HCT116 (cell line): ENCODE measurements around the gene SH3BGR. TPM values are rescaled to one million over a fixed set of nuclear protein-coding genes. Genes with fewer than 3 reads are reported as not detected.

Experiments used
- ATAC-seq: fragments of 200-7000 bp; cut with Tn5 transposase; 2 replicates; pipeline ENCODE4 v1.9.1; 2020; ENCODE audit warnings: mild to moderate bottlenecking, moderate library complexity
- BruUV-seq: library from RNA; stranded (reverse); fragments of 400-500 nt; replicated peaks from 2 replicates; lab custom pipeline; 2021; lab: Mats Ljungman, UMichigan
- CTCF ChIA-PET: fragments of 300-600 bp; sonication (Branson Sonifier 250); formaldehyde crosslinking; loops from one replicate; lab custom pipeline; 2021; ENCODE audit warnings: antibody characterized with exemption; lab: Charles Lee
- POLR2A ChIA-PET: fragments of 300-600, 350-600 bp; sonication (Branson Sonifier 250); formaldehyde crosslinking; loops from one replicate; lab custom pipeline; 2021; ENCODE audit warnings: antibody characterized with exemption; lab: Charles Lee
- RAD21 ChIA-PET, 2 experiments: fragments of 300-600 bp; sonication (Branson Sonifier 250); formaldehyde crosslinking; loops; one replicate each; lab custom pipeline; 2023; ENCODE audit warnings: low total read pairs in 2 of 2; ENCODE audit not compliant: uncharacterized antibody in 2 of 2, unreplicated experiment in 2 of 2, low non-redundant PET in 1 of 2; lab: Charles Lee
- DNase-seq: peaks from one replicate; pipeline ENCODE4 v3.0.0-alpha.2; 2010; ENCODE audit warnings: low read depth, low spot score
- H2AFZ ChIP-seq: fragments of 200-600 bp; shearing (Covaris generic), sonication (generic); 2 replicates; pipeline ENCODE4 v1.6.1; 2017; ENCODE audit warnings: low read depth, mixed run types, mixed read lengths, antibody characterized with exemption, low read length; ENCODE audit not compliant: poor library complexity, severe bottlenecking
- H3K27ac ChIP-seq: 2 replicates; pipeline ENCODE4 v1.5.1; 2012; ENCODE audit warnings: low read depth, low read length
- H3K27me3 ChIP-seq: fragments of 200-600 bp; sonication (generic); 2 replicates; pipeline ENCODE4 v1.6.1; 2016; ENCODE audit warnings: mixed run types, low read length, mixed read lengths; ENCODE audit not compliant: insufficient read depth
- H3K36me3 ChIP-seq, 2 experiments: fragments of 200-500 bp in 1 of 2; fragments of 200-600 bp in 1 of 2; sonication (Bioruptor generic) in 1 of 2; sonication (generic) in 1 of 2; 2 replicates each; pipeline versions ENCODE4 v1.5.1 to v1.6.1; 2014 to 2016; ENCODE audit warnings: low read length in 2 of 2, inconsistent platforms in 1 of 2, mixed read lengths in 1 of 2, mixed run types in 1 of 2; ENCODE audit not compliant: insufficient read depth in 2 of 2, control insufficient read depth in 1 of 2
- H3K4me1 ChIP-seq, 2 experiments: fragments of 200-600 bp in 1 of 2; sonication (generic) in 1 of 2; 2 replicates each; pipeline versions ENCODE4 v1.5.1 to v1.6.1; 2012 to 2017; ENCODE audit warnings: low read length in 2 of 2, inconsistent platforms in 1 of 2, mild to moderate bottlenecking in 1 of 2, mixed read lengths in 1 of 2, mixed run types in 1 of 2, moderate library complexity in 1 of 2; ENCODE audit not compliant: insufficient read depth in 2 of 2, control insufficient read depth in 1 of 2
- H3K4me2 ChIP-seq: fragments of 200-600 bp; sonication (generic); 2 replicates; pipeline ENCODE4 v1.6.1; 2017; ENCODE audit warnings: mixed run types, low read length, mixed read lengths
- H3K4me3 ChIP-seq, 2 experiments: fragments of 200-600 bp in 1 of 2; sonication (generic) in 1 of 2; replicated peaks in 1 of 2; 2 replicates each; pipeline ENCODE4 v1.5.1; 2011 to 2016; ENCODE audit warnings: low read length in 2 of 2, control low read depth in 1 of 2, low read depth in 1 of 2, mild to moderate bottlenecking in 1 of 2, mixed read lengths in 1 of 2, mixed run types in 1 of 2
- H3K79me2 ChIP-seq: fragments of 200-600 bp; sonication (generic); 2 replicates; pipeline ENCODE4 v1.6.1; 2017; ENCODE audit warnings: mild to moderate bottlenecking, mixed run types, low read length, moderate library complexity, mixed read lengths; ENCODE audit not compliant: insufficient read depth
- H3K9ac ChIP-seq: fragments of 200-600 bp; sonication (generic); 2 replicates; pipeline ENCODE4 v1.6.1; 2016; ENCODE audit warnings: low read length, mixed read lengths
- H3K9me2 ChIP-seq: fragments of 200-600 bp; sonication (generic), shearing (Covaris generic); 2 replicates; pipeline ENCODE4 v1.6.1; 2017; ENCODE audit warnings: mixed run types, mild to moderate bottlenecking, moderate library complexity; ENCODE audit not compliant: insufficient read depth
- H3K9me3 ChIP-seq, 2 experiments: fragments of 200-500 bp in 1 of 2; fragments of 200-600 bp in 1 of 2; sonication (Bioruptor generic) in 1 of 2; sonication (generic) in 1 of 2; 2 replicates each; pipeline ENCODE4 v1.6.1; 2014 to 2017; ENCODE audit warnings: low read length in 2 of 2, mixed read lengths in 2 of 2, inconsistent platforms in 1 of 2, low read depth in 1 of 2, mild to moderate bottlenecking in 1 of 2, mixed run types in 1 of 2, moderate library complexity in 1 of 2; ENCODE audit not compliant: control insufficient read depth in 1 of 2, insufficient read depth in 1 of 2
- H4K20me1 ChIP-seq: fragments of 200-600 bp; sonication (generic), shearing (Covaris generic); 2 replicates; pipeline ENCODE4 v1.6.1; 2017; ENCODE audit warnings: mixed run types, mild to moderate bottlenecking, moderate library complexity; ENCODE audit not compliant: insufficient read depth
- CTCF ChIP-seq, 3 experiments: fragments of 200-600 bp in 1 of 3; sonication (generic) in 1 of 3; IDR thresholded peaks in 2 of 3; conservative IDR thresholded peaks in 1 of 3; 2 replicates each; pipeline ENCODE4 v1.5.1; 2012 to 2017; ENCODE audit warnings: low read depth in 2 of 3, low read length in 2 of 3, antibody characterized with exemption in 1 of 3, borderline replicate concordance in 1 of 3, control low read depth in 1 of 3, mild to moderate bottlenecking in 1 of 3, mixed read lengths in 1 of 3, mixed run types in 1 of 3, moderate library complexity in 1 of 3; ENCODE audit not compliant: insufficient read depth in 1 of 3
- ELF1 ChIP-seq: IDR thresholded peaks from 2 replicates; pipeline ENCODE4 v1.6.1; 2012; ENCODE audit warnings: low read depth, borderline replicate concordance
- EZH2 ChIP-seq: fragments of 200-600 bp; sonication (generic); IDR thresholded peaks from 2 replicates; pipeline ENCODE4 v1.6.1; 2017; ENCODE audit warnings: antibody characterized with exemption, mixed run types
- EZH2phosphoT487 ChIP-seq: fragments of 200-600 bp; IDR thresholded peaks from 2 replicates; pipeline ENCODE4 v1.6.1; 2018; ENCODE audit warnings: antibody characterized with exemption, borderline replicate concordance
- FOSL1 ChIP-seq: IDR thresholded peaks from 2 replicates; pipeline ENCODE4 v1.6.1; 2012; ENCODE audit warnings: low read depth
- JUND ChIP-seq: IDR thresholded peaks from 2 replicates; pipeline ENCODE4 v1.6.1; 2012
- MAX ChIP-seq: IDR thresholded peaks from 2 replicates; pipeline ENCODE4 v1.6.1; 2012
- RAD21 ChIP-seq: IDR thresholded peaks from 2 replicates; pipeline ENCODE4 v1.6.1; 2012; ENCODE audit warnings: low read depth, mild to moderate bottlenecking
- SIN3A ChIP-seq: IDR thresholded peaks from 2 replicates; pipeline ENCODE4 v1.6.1; 2012; ENCODE audit warnings: low read depth
- SP1 ChIP-seq: IDR thresholded peaks from 2 replicates; pipeline ENCODE4 v1.6.1; 2012; ENCODE audit warnings: low read depth
- SRF ChIP-seq: IDR thresholded peaks from 2 replicates; pipeline ENCODE4 v1.6.1; 2012; ENCODE audit warnings: low read depth
- YY1 ChIP-seq: IDR thresholded peaks from 2 replicates; pipeline ENCODE4 v1.6.1; 2011; ENCODE audit warnings: low read length, low read depth, moderate library complexity, mild to moderate bottlenecking; ENCODE audit not compliant: insufficient replicate concordance; ENCODE audit errors: extremely low read depth
- ZNF274 ChIP-seq: fragments of 200-500 bp; sonication (Bioruptor generic); IDR thresholded peaks from 2 replicates; pipeline ENCODE4 v1.6.1; 2014; ENCODE audit warnings: mild to moderate bottlenecking, low read depth, low read length, inconsistent platforms
- intact Hi-C: fragments of 100-400 bp; cut with micrococcal nuclease; formaldehyde crosslinking; loops from 2 replicates; pipeline ENCODE4 v1.10.0; 2022
- total RNA-seq: library from RNA; stranded (reverse); gene quantifications from one replicate; pipeline ENCODE4 v1.2.1, GENCODE V29; 2021; ENCODE audit not compliant: unreplicated experiment
- TF ChIP-seq, protein P1 (sequence below): IDR thresholded peaks from 2 replicates; pipeline ENCODE4 v1.6.1; 2012; ENCODE audit warnings: low read depth

The SH3BGR gene
- total RNA-seq, 1 experiment from 2014 or later = 4.8 TPM

DNA sequence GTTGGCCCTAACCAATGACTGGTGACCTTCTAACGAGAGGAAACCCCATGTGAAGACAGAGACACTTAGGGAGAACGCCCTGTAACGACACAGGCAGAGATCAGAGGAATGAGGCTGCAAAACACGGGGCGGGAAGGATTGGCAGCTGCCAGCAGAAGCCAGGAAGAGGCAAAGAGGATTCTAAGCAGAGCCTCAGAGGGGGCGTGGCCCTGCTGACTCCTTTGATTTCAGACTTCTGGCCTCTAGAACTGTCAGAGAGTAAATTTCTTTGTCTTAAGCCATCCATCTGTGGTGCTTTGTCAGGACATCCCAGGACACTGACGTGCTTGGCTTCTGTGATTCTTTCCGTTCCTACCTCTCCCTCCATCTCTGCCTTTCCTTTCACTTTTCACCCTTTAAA, 79.3 kb downstream of the SH3BGR start:
- RAD21 ChIA-PET = no interaction called here
- POLR2A ChIA-PET = no interaction called here
- Histone ChIP-seq H3K27me3 (no peaks in the 10 kb centered on the region; the same call in 1 of the 2 replicates), H3K4me2 (no peak overlapping the region), H3K36me3 (no peaks in the 10 kb centered on the region), H3K27ac (no peak overlapping the region), H2AFZ (no peak overlapping the region), H3K79me2 (no peaks in the 10 kb centered on the region), H3K4me1 (no peaks in the 10 kb centered on the region), H3K9me2 (no peaks in the 10 kb centered on the region), H3K4me3 (no peak overlapping the region), H3K9ac (no peak overlapping the region), H4K20me1 (no peaks in the 10 kb centered on the region), H3K9me3 (no peaks in the 10 kb centered on the region)
- no peak for ATAC-seq
- TF ChIP-seq ELF1 (no peak), SRF (no peak), SP1 (no peak), SIN3A (no peak), MAX (no peak), EZH2phosphoT487 (no peak), JUND (no peak), FOSL1 (no peak)
- no peak for DNase-seq
- intact Hi-C loops = no loop called here
- BruUV-seq = no TSS peak
- CTCF ChIA-PET = interaction anchor here (1.4 kb wide), 1 partner anchor 13 kb away, joined by 4 read pairs; no protein-coding TSS in a partner anchor

DNA sequence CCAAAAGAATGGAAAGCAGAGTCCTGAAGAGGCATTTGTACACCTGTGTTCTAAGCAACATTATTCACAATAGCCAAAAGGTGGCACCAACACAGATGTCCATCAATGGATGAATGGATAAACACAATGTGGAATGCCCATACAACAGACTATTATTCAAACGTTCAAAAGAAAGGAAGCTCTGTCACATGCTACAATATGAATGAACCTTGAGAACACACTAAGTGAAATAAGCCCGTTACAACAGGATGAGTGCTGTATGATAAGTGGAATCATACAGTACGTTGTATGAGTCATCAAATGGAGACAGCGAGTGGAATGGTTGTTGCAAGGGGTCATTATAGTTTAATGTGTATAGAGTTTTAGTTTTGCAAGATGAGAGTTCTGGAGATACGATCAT, 80.1 kb downstream of the SH3BGR start:
- intact Hi-C loops = no loop called here
- POLR2A ChIA-PET = no interaction called here
- RAD21 ChIA-PET = no interaction called here
- DNase-seq = peak; percentile 7
- no peaks in the 10 kb centered on the region for H4K20me1 ChIP-seq
- H3K4me2 ChIP-seq = no peak overlapping the region
- no peaks in the 10 kb centered on the region for H3K4me1 ChIP-seq
- no peak overlapping the region for H3K27ac ChIP-seq
- H3K9me2 ChIP-seq = no peaks in the 10 kb centered on the region
- no peaks in the 10 kb centered on the region for H3K79me2 ChIP-seq
- H3K4me3 ChIP-seq = no peak overlapping the region
- peak; percentile 24; the same call in 1 of the 2 replicates for TF ChIP-seq RAD21
- TF ChIP-seq YY1 = no peak
- TF ChIP-seq EZH2 = no peak
- TF ChIP-seq SP1 = no peak
- no peak for TF ChIP-seq FOSL1
- TF ChIP-seq, protein P1, sequence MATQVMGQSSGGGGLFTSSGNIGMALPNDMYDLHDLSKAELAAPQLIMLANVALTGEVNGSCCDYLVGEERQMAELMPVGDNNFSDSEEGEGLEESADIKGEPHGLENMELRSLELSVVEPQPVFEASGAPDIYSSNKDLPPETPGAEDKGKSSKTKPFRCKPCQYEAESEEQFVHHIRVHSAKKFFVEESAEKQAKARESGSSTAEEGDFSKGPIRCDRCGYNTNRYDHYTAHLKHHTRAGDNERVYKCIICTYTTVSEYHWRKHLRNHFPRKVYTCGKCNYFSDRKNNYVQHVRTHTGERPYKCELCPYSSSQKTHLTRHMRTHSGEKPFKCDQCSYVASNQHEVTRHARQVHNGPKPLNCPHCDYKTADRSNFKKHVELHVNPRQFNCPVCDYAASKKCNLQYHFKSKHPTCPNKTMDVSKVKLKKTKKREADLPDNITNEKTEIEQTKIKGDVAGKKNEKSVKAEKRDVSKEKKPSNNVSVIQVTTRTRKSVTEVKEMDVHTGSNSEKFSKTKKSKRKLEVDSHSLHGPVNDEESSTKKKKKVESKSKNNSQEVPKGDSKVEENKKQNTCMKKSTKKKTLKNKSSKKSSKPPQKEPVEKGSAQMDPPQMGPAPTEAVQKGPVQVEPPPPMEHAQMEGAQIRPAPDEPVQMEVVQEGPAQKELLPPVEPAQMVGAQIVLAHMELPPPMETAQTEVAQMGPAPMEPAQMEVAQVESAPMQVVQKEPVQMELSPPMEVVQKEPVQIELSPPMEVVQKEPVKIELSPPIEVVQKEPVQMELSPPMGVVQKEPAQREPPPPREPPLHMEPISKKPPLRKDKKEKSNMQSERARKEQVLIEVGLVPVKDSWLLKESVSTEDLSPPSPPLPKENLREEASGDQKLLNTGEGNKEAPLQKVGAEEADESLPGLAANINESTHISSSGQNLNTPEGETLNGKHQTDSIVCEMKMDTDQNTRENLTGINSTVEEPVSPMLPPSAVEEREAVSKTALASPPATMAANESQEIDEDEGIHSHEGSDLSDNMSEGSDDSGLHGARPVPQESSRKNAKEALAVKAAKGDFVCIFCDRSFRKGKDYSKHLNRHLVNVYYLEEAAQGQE = no peak
- TF ChIP-seq CTCF (IDR thresholded peaks at IDR 0.05 in 2 of 3, conservative IDR thresholded peaks at IDR 0.05 in 1 of 3; ENCODE audit: borderline replicate concordance in 1 of 3, insufficient read depth in 1 of 3, low read depth in 2 of 3, low read length in 2 of 3) = peak in 2 of 3 experiments; percentile 13 to 38; a peak in 3 of 6 replicates
- no peak for TF ChIP-seq ZNF274
- TF ChIP-seq, all 23 proteins: peak for 2
- Histone ChIP-seq H3K9me3 (no peaks in the 10 kb centered on the region), H3K27me3 (no peaks in the 10 kb centered on the region; the same call in 1 of the 2 replicates), H2AFZ (no peak overlapping the region), H3K36me3 (no peaks in the 10 kb centered on the region), H3K9ac (no peak overlapping the region)
- BruUV-seq = no TSS peak
- CTCF ChIA-PET = interaction anchor here (1.4 kb wide), 1 partner anchor 14 kb away, joined by 4 read pairs; no protein-coding TSS in a partner anchor
- ATAC-seq = peak; percentile 49; the same call in 1 of the 2 replicates
